ENCODE measurements around the gene APP.

Gene APP

GRCh38 chr21:26125433-26126167 is 45.0 kb downstream of the APP start:
- no peak for DNase-seq

- DNase-seq = no peak
These were observed 45.7 kb downstream of the APP start for GRCh38 chr21:26124896-26125295.

DNA sequence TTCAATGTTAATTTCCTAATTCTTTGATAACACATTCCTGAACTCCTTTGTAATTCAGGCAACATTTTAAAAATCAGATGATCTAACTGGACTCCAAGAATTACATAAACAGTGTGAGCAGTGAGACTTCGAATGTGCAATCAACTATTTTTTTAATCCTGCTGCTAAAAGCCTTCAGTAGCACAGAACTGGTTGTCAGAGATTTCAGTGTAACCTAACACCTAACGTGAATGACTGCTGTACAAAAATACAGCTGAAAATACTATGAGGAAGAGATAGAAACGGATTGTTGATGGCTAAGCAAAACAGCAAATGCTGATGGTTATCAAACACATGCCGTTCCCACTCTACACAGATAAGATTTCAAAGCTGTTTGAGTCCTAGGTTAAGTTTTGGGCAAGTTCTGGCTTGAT is 46.1 kb downstream of the APP start:
- no peak for DNase-seq

- DNase-seq = no peak
These were observed 47.6 kb downstream of the APP start for GRCh38 chr21:26123012-26123411.

DNA sequence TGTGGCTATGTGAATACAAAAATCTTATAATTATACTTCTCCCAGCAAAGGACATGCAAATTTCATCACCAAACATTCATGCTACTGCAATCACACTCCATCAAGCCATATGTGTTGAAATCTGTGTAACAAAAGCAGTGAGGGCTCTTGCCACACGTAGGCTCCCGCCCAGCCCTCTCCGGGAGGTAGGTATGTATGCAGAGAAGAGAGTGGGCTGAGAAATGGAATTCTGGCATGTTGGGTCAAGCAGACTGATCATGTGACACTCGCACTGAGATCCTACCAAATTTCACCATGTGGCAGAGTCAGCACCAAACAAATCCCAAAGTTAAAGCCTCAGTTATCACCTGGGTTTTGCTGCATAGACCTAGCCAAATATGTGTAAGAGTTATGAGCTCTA is 49.7 kb downstream of the APP start:
- no peak for DNase-seq

DNA sequence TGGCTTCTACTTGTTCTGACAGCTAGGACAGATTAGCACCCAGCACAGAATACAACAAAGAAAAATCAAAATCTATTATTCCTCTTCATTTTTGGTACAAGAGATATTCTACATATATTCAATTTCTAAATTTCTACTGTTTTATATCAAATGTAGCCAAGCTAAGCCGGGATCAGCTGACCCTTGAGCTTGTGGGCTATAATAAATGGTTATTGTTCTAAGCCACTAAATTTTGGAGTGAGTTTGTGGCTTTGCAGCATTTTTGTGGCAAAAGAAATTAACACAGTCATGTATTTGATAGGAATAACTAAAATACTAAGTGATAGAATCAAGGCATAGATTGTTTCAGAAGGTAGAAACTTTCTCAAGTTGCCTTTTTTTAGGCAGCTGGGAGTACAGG is 50.7 kb downstream of the APP start:
- DNase-seq = no peak

DNA sequence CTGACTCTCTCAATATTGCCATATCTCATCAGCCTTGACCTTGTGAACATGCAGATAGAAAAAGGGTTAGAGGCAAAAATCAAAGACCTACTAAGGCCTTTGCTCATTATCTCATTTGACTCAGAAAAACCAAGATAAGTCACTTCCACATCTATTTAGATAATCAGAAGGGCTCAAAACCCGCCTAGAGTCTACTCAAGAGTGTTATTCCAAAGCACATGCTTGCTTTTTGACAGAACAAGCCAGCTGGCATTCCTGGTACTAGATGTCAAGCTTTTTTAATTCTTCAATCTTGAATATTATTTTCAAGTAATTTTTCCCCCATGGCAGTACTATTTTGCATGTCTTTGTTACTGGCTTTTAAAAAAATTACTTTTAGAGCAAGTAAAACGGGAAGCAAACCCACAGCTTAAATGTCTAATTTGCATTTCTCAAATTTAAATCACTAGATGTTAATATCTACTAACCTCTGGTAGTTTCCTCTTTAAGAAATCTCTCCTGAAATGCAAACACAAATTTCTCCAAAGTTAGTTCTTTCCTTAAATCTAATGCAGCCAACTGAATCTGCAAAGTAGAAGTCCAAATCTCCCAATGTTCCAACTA is 51.5 kb downstream of the APP start:
- DNase-seq = no peak

DNA sequence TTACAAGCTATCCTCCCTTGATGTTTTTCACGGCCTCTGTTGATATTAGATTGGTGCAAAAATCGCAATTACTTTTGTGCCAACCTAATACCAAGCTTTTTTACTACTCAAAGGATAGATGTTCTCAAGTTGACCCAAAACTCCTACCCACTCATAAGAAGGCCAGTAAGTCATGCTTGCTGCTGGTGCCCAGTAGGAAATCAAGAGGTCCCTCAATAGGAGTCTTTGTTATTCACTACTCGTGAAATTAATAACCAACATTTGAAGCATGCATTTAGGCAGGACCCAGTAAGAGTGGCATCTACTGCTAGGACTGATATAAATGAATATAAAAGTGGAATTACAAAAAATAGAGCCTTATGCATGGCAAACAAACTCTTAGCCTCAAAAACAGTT is 52.6 kb downstream of the APP start:
- DNase-seq = no peak

DNA sequence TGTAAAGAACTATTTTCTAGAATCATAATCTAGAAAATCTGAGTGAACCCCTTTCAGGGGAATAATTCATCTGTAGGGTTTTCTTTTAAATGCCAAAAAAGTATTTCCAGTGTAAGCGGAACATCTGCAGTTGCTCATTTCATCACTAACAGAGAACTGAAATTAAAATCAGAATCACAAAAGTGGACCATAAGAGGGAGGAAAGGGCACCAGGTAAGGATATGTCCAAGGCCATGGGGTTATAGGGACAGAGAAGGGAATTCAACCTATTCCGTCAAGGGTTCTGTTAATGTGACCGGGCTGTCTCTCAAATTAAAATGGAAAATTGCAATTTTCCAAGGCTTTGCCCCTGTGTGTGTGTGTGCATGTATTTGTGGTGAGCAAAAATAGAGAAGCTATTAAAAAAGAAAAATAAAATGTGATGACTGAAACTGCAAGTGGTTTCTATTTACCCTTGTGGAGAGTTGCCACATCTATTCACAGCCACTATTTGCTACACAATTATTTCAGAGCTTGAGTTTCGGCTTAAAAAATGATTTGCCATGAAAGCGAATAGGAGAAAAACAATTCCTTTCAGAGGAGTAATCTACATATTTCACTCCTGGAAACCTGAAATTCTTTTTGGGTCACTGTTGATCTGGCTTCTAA is 53.1 kb downstream of the APP start:
- DNase-seq = peak; percentile 45

DNA sequence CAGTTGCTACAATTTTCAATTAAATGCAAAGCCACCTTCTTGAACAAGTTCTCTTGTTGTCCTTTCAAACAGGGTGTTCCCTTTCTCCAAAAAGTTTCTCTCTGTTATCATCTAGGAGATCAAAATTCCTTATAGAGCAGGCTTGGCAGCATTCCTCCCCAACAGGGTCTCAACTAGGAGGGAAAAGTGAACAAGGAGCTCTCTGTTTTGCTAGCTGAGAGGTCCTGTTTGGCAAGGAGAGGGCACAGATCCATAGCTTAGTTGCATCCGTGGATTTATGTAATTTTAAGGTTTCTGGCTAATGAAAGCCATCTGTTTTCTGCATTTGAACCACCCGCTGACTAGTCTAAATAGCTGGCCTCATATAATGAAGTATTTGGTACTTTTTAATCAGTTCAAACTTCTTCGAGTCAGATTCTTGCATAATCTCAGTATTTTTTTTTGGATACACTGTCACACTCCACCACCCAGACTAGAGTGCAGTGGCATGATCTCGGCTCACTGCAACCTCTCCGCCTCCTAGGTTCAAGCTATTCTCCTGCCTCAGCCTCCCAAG is 54.0 kb downstream of the APP start:
- no peak for DNase-seq

- DNase-seq = no peak
These were observed 54.7 kb downstream of the APP start for GRCh38 chr21:26115899-26116298.

GRCh38 chr21:26115305-26115704 is 55.3 kb downstream of the APP start:
- no peak for DNase-seq

- DNase-seq = no peak
These were observed 57.6 kb downstream of the APP start for GRCh38 chr21:26112975-26113374.

- no peak for DNase-seq
These were observed 58.3 kb downstream of the APP start for GRCh38 chr21:26112127-26112742.

DNA sequence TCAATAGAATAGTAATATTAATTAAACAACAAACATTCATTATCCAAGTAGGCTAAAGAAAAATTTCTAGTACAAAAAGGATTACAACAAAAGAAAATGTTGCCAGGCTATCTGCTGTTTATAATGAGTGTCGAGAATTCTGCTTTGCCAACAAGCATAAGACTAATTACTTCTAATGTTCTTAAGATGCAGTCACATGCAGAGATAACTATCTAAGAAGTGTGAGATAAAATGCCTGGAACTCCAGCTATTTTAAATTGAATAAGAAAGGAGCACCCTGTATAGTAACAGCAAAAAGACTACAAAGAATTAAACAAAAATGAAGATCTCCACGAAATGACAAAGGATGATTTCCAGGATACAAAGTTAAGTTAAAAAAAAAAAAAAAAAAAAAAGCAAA is 59.9 kb downstream of the APP start:
- no peak for DNase-seq

- no peak for DNase-seq
These were observed 63.1 kb downstream of the APP start for GRCh38 chr21:26107429-26107828.

DNA sequence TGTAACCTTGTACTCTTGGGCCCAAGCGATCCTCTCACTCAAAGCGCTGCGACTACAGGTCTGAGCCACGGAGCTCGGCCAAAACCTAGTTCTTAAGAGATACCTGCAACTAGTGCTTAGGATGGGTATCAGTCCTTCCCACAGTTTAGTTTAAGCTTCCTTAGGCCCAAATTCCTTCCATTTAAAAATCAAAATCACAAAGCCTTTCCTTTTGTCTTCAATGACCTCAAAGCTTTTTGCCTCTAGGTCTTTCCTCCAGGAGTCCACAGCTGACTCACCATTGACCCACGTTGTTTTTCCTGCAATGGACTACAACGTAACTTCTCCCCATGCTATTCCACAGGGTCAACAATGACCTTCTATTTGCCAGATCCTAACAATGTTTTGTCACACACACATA is 64.0 kb downstream of the APP start:
- no peak for DNase-seq

- no peak for DNase-seq
These were observed 64.8 kb downstream of the APP start for GRCh38 chr21:26105819-26106218.

DNA sequence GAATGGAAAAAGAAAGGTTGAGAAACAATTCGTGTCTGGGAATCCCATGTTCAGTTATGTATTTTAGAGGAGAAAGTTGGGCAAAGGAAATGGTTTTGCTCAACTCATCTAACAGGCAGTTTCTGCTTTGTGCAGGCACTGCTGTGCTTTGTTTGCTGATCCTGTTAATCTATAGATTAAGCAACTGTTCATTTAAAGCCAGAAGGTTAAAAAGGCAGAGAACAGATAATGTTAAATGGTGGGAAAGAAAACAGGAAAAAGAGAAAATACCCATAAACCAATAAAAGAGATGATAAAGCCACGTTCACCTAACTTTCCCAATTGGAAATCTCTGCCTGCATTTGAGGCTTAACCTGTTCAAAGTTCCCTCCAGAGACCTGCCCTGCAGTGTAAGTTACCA is 70.0 kb downstream of the APP start:
- DNase-seq = no peak

- peak; percentile 5 for DNase-seq
These were observed 70.9 kb downstream of the APP start for GRCh38 chr21:26099610-26100219.

DNA sequence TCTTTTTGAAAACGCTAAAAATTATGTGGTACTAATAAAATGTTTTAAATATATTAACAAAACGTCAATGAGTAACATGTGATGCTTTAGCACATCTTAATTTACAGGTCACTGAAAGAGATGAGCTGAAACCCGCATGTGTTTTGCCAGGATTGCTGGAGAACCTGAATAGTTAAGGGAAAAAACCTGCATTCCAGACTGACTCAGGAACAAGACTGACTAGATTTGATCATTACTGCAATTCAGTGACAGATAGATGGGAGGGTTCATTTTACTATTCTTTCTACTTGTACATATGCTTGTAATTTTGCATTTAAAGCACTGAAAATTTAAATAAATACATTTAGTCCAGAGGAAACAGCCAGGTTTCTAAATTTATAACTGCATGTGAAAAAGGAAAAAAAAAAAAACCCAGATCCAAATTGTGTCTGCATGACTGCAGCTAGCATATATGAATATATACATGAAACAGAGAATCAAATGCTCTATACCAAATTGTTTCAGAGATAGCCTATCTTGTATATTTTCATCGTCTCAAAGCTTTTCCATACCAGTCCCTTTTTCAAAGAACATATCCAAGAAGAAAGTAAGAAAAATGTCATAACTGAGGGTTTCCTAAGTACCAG is 71.7 kb downstream of the APP start:
- DNase-seq = no peak

GRCh38 chr21:26097475-26097874 is 73.1 kb downstream of the APP start:
- no peak for DNase-seq

All from suppressor macrophage treated with lipopolysaccharide for 4 hours (primary cell).